Endothelial cell of umbilical vein (primary cell): ENCODE measurements around the gene CYTIP. TPM values are rescaled to one million over a fixed set of nuclear protein-coding genes. Genes with fewer than 3 reads are reported as not detected.

Experiments
- BruUV-seq: library from RNA; stranded (reverse); fragments of 400-500 nt; replicated peaks from 2 replicates; lab custom pipeline; 2021; lab: Mats Ljungman, UMichigan
- CTCF ChIA-PET: fragments of 300-600, 350-600 bp; sonication (Branson Sonifier 250); formaldehyde crosslinking; loops from one replicate; lab custom pipeline; 2021; ENCODE audit warnings: antibody characterized with exemption, inconsistent platforms; lab: Charles Lee
- POLR2A ChIA-PET: fragments of 300-600, 350-600 bp; sonication (Branson Sonifier 250); formaldehyde crosslinking; loops from one replicate; lab custom pipeline; 2021; ENCODE audit warnings: antibody characterized with exemption, inconsistent platforms; lab: Charles Lee
- DNase-seq: peaks from one replicate; pipeline ENCODE4 v3.0.0-alpha.2; 2011; ENCODE audit warnings: low read depth, low spot score
- FAIRE-seq: peaks from 2 replicates; lab custom pipeline; 2011; peaks lifted over from hg19 to GRCh38; lab: Jason Lieb, UNC
- H2AFZ ChIP-seq: 2 replicates; pipeline ENCODE4 v1.6.0; 2012; ENCODE audit warnings: low read depth, low read length, control low read depth, inconsistent platforms
- H3K27ac ChIP-seq: 2 replicates; pipeline ENCODE4 v1.5.1; 2011; ENCODE audit warnings: low read depth, mild to moderate bottlenecking, control low read depth, low read length, moderate library complexity; ENCODE audit not compliant: insufficient read depth
- H3K27me3 ChIP-seq, 2 experiments: 2 replicates each; pipeline versions ENCODE4 v1.6.0 to v1.6.1; 2011; ENCODE audit warnings: low read length in 2 of 2, mixed read lengths in 1 of 2; ENCODE audit not compliant: control insufficient read depth in 2 of 2, insufficient read depth in 2 of 2
- H3K36me3 ChIP-seq, 2 experiments: 2 replicates in 1 of 2; 3 replicates in 1 of 2; pipeline ENCODE4 v1.5.1; 2011; ENCODE audit warnings: low read length in 2 of 2, mild to moderate bottlenecking in 1 of 2, moderate library complexity in 1 of 2; ENCODE audit not compliant: control insufficient read depth in 2 of 2, insufficient read depth in 2 of 2; ENCODE audit errors: extremely low read depth in 1 of 2
- H3K4me1 ChIP-seq: 3 replicates; pipeline ENCODE4 v1.5.1; 2011; ENCODE audit warnings: mild to moderate bottlenecking, low read length; ENCODE audit not compliant: control insufficient read depth, insufficient read depth; ENCODE audit errors: extremely low read depth
- H3K4me2 ChIP-seq: 2 replicates; pipeline ENCODE4 v1.6.1; 2011; ENCODE audit warnings: low read length, control low read depth, mixed read lengths; ENCODE audit not compliant: insufficient read depth
- H3K4me3 ChIP-seq, 3 experiments: fragments of 200-600 bp in 1 of 3; sonication (generic), shearing (Covaris generic) in 1 of 3; replicated peaks in 1 of 3; 2 replicates each; pipeline ENCODE4 v1.5.1; 2011 to 2016; ENCODE audit warnings: control low read depth in 3 of 3, low read length in 3 of 3, mild to moderate bottlenecking in 2 of 3, inconsistent platforms in 1 of 3, low read depth in 1 of 3, moderate library complexity in 1 of 3; ENCODE audit not compliant: insufficient read depth in 1 of 3
- H3K79me2 ChIP-seq: 2 replicates; pipeline ENCODE4 v1.6.0; 2012; ENCODE audit warnings: low read length, inconsistent platforms; ENCODE audit not compliant: control insufficient read depth, insufficient read depth
- H3K9ac ChIP-seq: replicated peaks from 2 replicates; pipeline ENCODE3; 2011; ENCODE audit warnings: low read length, control low read depth; ENCODE audit not compliant: insufficient read depth; ENCODE audit errors: extremely low read depth
- H3K9me1 ChIP-seq: replicated peaks from 3 replicates; pipeline ENCODE4 v1.6.0; 2011; ENCODE audit warnings: mild to moderate bottlenecking, low read length; ENCODE audit not compliant: control insufficient read depth, insufficient read depth; ENCODE audit errors: extremely low read depth
- H3K9me3 ChIP-seq: replicated peaks from 2 replicates; pipeline ENCODE4 v1.5.1; 2012; ENCODE audit warnings: low read length, inconsistent platforms; ENCODE audit not compliant: control insufficient read depth, insufficient read depth
- H4K20me1 ChIP-seq: replicated peaks from 2 replicates; pipeline ENCODE3; 2011; ENCODE audit warnings: mild to moderate bottlenecking, low read length; ENCODE audit not compliant: control insufficient read depth, insufficient read depth; ENCODE audit errors: extremely low read depth
- CTCF ChIP-seq, 2 donors: IDR thresholded peaks; 1 replicate in 1 of 2; 2 replicates in 1 of 2; pipeline ENCODE4 v1.5.1; 2011; ENCODE audit warnings: low read length in 2 of 2, mild to moderate bottlenecking in 2 of 2, moderate library complexity in 2 of 2, control low read depth in 1 of 2, inconsistent platforms in 1 of 2, low read depth in 1 of 2; ENCODE audit not compliant: insufficient read depth in 1 of 2; ENCODE audit errors: extremely low read depth in 1 of 2
- EZH2 ChIP-seq: IDR thresholded peaks from 2 replicates; pipeline ENCODE4 v1.6.1; 2012; ENCODE audit warnings: borderline replicate concordance, low read depth, mild to moderate bottlenecking, moderate library complexity, low read length, inconsistent platforms; ENCODE audit not compliant: severe bottlenecking
- FOS ChIP-seq: IDR thresholded peaks from 2 replicates; pipeline ENCODE4 v1.6.1; 2011; ENCODE audit warnings: mild to moderate bottlenecking, low read length, moderate library complexity, borderline replicate concordance; ENCODE audit not compliant: insufficient read depth
- GATA2 ChIP-seq: IDR thresholded peaks from 2 replicates; pipeline ENCODE4 v1.7.0; 2011; ENCODE audit warnings: low read depth, mild to moderate bottlenecking, moderate library complexity, mixed read lengths, low read length; ENCODE audit not compliant: insufficient read length, insufficient read depth
- JUN ChIP-seq: IDR thresholded peaks from 2 replicates; pipeline ENCODE4 v1.6.1; 2011; ENCODE audit warnings: borderline replicate concordance, low read depth; ENCODE audit not compliant: insufficient read length, insufficient read depth
- MAX ChIP-seq: IDR thresholded peaks from 2 replicates; pipeline ENCODE4 v1.6.1; 2011; ENCODE audit not compliant: insufficient read depth, insufficient read length
- MYC ChIP-seq: IDR thresholded peaks from one replicate; pipeline ENCODE4 v1.6.1; 2011; ENCODE audit warnings: mild to moderate bottlenecking, low read depth, low read length
- POLR2A ChIP-seq: IDR thresholded peaks from 2 replicates; pipeline ENCODE4 v1.6.1; 2012; ENCODE audit warnings: low read depth, mild to moderate bottlenecking, control low read depth, low read length
- POLR2AphosphoS5 ChIP-seq: IDR thresholded peaks from 2 replicates; pipeline ENCODE4 v1.6.1; 2012; ENCODE audit warnings: low read depth, mild to moderate bottlenecking, control low read depth, low read length, moderate library complexity; ENCODE audit not compliant: insufficient read depth
- dilution Hi-C: fragments of 300-500 bp; cut with MboI; formaldehyde crosslinking; loops from one replicate; pipeline ENCODE4 v1.15.0; 2019; ENCODE audit warnings: low sequenced_read_pairs; ENCODE audit not compliant: extremely low pct_ligation_motif_present
- intact Hi-C: fragments of 100-400 bp; cut with micrococcal nuclease; formaldehyde crosslinking; loops from one replicate; pipeline ENCODE4 v1.10.0; 2022
- polyA plus RNA-seq, 4 experiments: library from polyadenylated mRNA; depleted of rRNA in 3 of 4; stranded (reverse) in 3 of 4; unstranded in 1 of 4; fragments of >200 nt; gene quantifications; 2 replicates each; pipeline versions ENCODE4 v1.2.1 to v1.2.3, GENCODE V29; 2011 to 2012; ENCODE audit warnings: missing spikeins in 1 of 4
- total RNA-seq: library from RNA; stranded (reverse); gene quantifications from 2 replicates; pipeline ENCODE4 v1.2.3, GENCODE V29; 2021

The CYTIP gene
- total and polyA plus RNA-seq, 2 donors (not counting 3 experiments of a cell fraction or from before 2014, with no cell fraction given), result not detected

- POLR2A ChIA-PET, result no interaction called here
- BruUV-seq, result no TSS peak
- Histone ChIP-seq H3K9me3 (no peaks in the 10 kb centered on the region), H3K4me2 (no peak overlapping the region), H3K4me3 (no peak overlapping the region), H3K4me1 (no peaks in the 10 kb centered on the region), H3K79me2 (no peaks in the 10 kb centered on the region), H2AFZ (no peak overlapping the region), H3K27ac (no peak overlapping the region), H3K36me3 (no peaks in the 10 kb centered on the region), H4K20me1 (no peaks in the 10 kb centered on the region), H3K9me1 (no peaks in the 10 kb centered on the region), H3K9ac (no peak overlapping the region), H3K27me3 (no peaks in the 10 kb centered on the region)
- FAIRE-seq (no peak), DNase-seq (no peak)
- intact Hi-C loops (no loop called here), dilution Hi-C loops (no loop called here)
- CTCF ChIA-PET, result no interaction called here
- TF ChIP-seq POLR2AphosphoS5 (no peak), MAX (no peak), EZH2 (no peak), MYC (no peak), GATA2 (no peak), POLR2A (no peak), JUN (no peak), FOS (no peak), CTCF (IDR thresholded peaks at IDR 0.05; ENCODE audit: extremely low read depth in 1 of 2, insufficient read depth in 1 of 2, low read depth in 1 of 2, low read length in 2 of 2) (no peak)
Observed at GRCh38 chr2:157476953-157477709, 33.2 kb upstream of the CYTIP start.
